Activated gamma-delta T cell treated with anti-CD3 and anti-CD28 coated beads, Interleukin-2, amount 50 U/mL, for 16 hours (primary cell): ENCODE data around the gene WNT3A.
A peak's percentile ranks its signal among the peaks of the same experiment; 100 is the strongest.

Source experiments
- DNase-seq: peaks from one replicate; pipeline ENCODE4 v3.0.0-alpha.2; 2020; ENCODE audit warnings: low read depth

WNT3A gene

DNA sequence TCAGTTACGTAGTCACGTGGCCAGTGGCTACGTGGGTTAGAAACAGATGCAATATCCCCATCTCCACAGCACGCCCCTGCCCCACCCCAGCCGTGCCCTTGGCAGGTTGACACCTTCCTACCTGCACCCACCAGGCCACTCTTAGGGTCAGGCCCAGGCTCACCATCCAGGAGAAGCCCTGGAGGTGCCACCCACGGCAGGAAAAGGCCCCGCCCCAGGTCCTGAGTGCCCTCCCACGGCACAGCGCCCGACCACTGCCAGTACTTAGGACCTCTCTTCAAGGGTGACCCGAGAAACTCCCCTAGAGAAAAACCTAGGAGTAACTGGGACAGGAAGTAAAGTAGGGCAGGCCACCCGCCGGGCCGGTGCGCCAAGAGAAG lies 94.8 kb downstream of the WNT3A start:
- DNase-seq, result no peak

- peak; percentile 42 for DNase-seq
Observed at GRCh38 chr1:228101994-228102790, 95.4 kb downstream of the WNT3A start.

DNA sequence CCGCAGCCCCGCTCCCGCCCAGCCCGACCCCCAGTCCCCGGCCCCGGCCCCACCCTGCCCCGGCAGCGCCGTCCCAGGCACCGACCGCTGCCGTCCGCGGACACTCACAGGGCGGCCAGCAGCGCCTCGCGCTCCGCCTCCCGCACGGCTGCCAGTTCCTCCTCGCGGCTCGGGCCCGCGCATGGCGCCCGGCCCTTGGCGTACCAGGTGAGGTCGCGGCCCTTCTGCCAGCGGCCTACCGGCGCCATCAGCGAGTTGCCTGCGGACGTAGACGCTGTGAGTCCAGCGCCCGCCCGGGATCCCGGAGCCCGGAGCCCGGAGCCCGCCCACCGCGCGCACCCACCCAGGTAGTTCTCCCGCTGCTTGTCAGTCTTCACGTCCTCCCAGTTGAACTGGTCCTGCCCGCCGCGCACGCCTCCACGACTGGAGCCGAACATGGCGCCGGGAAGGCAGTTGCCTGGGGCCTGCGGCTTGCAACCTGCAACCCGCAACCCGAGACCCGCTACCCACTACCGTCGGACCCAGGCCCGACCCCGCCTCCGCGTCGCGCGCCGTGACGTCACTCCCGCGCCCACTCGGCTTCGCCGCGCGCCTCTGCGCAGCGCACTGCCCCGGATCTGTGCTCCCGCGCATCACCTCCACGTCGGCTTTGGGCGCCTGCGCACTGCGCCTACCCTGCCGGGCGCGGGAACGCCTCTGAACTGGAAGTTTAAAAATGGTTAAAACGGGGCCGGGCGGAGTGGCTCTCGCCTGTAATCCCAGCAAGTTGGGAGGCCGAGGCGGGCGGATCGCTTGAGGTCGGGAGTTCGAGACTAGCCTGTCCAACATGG lies 96.2 kb downstream of the WNT3A start, which contains the start of gene C1orf35:
TSS of gene C1orf35 (minus strand) at position 535 of the 830 bp plus-strand sequence. CDS start at position 437, 98 bp downstream.
- peak; percentile 89 for DNase-seq

DNA sequence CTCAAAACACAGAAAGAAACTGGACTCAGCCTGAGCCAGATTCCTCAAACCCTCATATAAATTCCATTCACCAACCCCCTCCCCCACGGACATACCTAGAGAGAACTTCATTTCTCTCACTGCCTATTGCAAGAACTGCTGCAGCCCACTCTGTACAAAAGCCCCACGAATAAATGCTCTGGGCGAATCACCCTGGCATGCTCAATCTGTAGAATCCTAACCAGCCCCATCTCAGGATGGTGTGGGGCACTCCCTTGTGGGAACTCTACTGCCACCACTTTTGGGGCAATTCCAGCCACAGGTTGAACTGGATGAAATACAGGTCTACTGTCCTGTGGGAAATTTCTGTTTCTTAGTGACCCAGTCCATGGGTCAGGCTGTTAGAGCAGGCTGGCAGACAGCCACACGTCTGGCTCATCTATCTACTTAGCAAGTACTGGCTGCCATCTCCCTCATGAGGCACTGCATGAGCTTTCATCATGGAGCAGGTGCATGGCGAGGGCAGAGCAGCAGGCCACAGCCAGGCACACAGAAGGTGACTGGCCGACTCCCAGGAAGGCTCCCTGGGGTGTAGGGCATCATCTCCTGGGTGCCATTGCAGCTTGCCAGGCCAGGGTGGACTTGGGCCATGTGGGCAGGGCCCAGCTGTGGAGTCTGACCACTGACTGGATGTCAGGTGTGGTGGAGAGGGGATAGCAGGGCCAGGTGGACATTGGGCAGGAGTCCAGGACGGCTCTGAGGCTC lies 97.9 kb downstream of the WNT3A start:
- no peak for DNase-seq

DNA sequence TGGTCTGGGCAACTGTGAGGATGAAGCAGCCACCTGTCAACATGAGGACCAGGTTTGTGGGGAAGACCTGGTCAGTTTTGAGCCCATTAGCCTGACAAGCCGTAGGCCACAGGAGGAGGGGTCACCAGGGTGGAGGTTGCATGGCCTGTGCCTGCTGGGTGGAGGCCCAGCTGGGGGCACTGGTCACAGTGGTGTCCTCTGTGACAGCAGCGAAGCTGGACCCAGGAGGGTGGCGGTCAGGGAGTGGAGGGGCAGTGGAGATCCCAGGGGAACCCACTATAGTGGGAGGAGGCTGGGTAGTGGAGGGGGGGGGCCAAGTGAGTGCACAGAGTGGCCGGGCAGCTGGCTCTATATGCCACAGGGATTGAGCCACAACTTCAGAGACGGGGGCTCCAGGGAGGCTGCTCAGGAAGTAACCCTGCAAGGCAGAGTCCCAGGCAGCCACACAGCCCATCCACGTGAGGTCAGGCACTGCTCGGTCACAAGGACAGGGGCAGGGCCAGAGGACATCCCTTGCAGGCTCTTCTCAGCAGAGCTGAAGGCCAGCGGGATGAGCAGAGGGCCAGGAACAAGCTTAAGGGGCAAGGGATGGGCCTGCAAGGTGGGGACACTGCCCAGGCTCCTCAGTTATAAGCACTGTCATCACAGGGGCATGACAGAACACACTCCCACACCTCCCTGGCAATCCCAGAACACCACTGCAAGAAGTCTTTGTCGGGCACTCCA lies 98.6 kb downstream of the WNT3A start:
- no peak for DNase-seq

DNA sequence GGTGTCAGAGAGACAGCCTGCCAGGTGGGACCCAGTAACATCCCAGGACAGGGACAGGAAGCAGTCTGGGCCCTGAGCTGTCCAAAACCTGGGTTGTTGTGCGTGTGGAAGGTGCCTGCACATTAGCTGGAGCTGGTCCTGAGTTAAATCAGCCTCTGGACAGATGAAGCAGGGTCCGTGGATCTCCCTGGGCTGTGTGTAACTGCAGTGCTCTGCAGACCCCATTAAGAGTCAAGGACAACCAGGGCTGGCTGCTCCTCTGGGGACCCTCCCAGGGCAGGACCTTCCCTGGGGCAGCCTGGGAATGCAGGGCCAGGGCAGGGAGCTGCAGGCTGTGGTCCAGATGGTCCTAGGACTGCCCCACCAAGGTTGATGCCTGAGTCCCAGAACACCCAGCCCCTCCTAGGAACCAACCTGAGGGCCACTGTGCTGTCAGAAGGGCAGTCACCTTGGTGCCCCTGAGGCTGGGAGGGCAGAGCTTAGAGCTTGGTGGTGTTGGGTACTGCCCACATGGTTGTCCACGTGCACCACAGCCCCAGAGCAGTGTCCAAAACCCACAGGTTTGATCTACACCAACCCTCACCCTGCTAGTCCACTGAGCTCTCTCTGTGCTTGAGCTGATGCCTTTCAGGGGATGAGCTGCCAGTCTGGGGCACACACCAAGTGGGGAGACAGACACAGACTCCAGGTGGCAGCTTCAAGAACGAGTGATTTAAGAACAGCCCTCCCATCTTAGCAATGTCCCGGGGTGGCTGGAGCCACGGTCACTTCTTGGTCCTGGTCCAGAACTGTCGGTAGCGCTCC lies 99.4 kb downstream of the WNT3A start:
- no peak for DNase-seq

GRCh38 chr1:228106800-228107054 lies 99.9 kb downstream of the WNT3A start:
- no peak for DNase-seq

- DNase-seq, result no peak
Observed at GRCh38 chr1:228107636-228108035, 100.8 kb downstream of the WNT3A start.

- no peak for DNase-seq
Observed at GRCh38 chr1:228108055-228108690, 101.4 kb downstream of the WNT3A start.

- no peak for DNase-seq
Observed at GRCh38 chr1:228108742-228109072, 101.9 kb downstream of the WNT3A start.

- peak; percentile 98 for DNase-seq
Observed at GRCh38 chr1:228109073-228109961, 102.5 kb downstream of the WNT3A start, which contains the start of gene MRPL55. MRPL55 (minus strand) TSS chr1:228109299; CDS start chr1:228108260, 1,039 bp downstream.

GRCh38 chr1:228109962-228110488 lies 103.2 kb downstream of the WNT3A start:
- no peak for DNase-seq

GRCh38 chr1:228110556-228110955 lies 103.8 kb downstream of the WNT3A start:
- DNase-seq, result no peak
